PC-9 (cell line): Measurements from ENCODE around the gene PPA1.
"Not testable (repeated sequence)": the region's sequence is repeated elsewhere in the genome, so short reads cannot be mapped to it uniquely, and the experiment has no call there.

Experiments used
- CTCF ChIP-seq: fragments of 200-600 bp; sonication (generic); conservative IDR thresholded peaks from 2 replicates; pipeline ENCODE4 v1.6.1; 2017; ENCODE audit warnings: mixed run types, antibody characterized with exemption, mild to moderate bottlenecking, moderate library complexity
- EZH2 ChIP-seq: fragments of 200-600 bp; sonication (generic); IDR thresholded peaks from 2 replicates; pipeline ENCODE4 v1.8.0; 2017; ENCODE audit warnings: antibody characterized with exemption, low read depth

GRCh38 chr10:70159366-70159765, 73.9 kb downstream of the PPA1 start:
- TF ChIP-seq CTCF, EZH2: not testable (repeated sequence)
